ENCODE results near the gene TPRA1. TPM values are rescaled to one million over a fixed set of nuclear protein-coding genes. Genes with fewer than 3 reads are reported as not detected.

TPRA1 gene
- total RNA-seq, 1 donor, result 30.4 TPM

GRCh38 chr3:127543441-127543840 lies 47.1 kb downstream of the TPRA1 start:
- no peak overlapping the region for H3K4me3 ChIP-seq (ENCODE audit: insufficient read depth, low read length)
- H4K20me1 ChIP-seq (ENCODE audit: insufficient read depth, low read length), result no peaks in the 10 kb centered on the region
- peaks cover 5% of the 10 kb centered on the region for H3K4me1 ChIP-seq (ENCODE audit: insufficient read depth, low read length)
- peaks cover 12% of the 10 kb centered on the region for H3K27me3 ChIP-seq (ENCODE audit: insufficient read depth, low read length)
- no peaks in the 10 kb centered on the region for H3K79me2 ChIP-seq (ENCODE audit: insufficient read depth, low read length)
- TF ChIP-seq, protein P1, sequence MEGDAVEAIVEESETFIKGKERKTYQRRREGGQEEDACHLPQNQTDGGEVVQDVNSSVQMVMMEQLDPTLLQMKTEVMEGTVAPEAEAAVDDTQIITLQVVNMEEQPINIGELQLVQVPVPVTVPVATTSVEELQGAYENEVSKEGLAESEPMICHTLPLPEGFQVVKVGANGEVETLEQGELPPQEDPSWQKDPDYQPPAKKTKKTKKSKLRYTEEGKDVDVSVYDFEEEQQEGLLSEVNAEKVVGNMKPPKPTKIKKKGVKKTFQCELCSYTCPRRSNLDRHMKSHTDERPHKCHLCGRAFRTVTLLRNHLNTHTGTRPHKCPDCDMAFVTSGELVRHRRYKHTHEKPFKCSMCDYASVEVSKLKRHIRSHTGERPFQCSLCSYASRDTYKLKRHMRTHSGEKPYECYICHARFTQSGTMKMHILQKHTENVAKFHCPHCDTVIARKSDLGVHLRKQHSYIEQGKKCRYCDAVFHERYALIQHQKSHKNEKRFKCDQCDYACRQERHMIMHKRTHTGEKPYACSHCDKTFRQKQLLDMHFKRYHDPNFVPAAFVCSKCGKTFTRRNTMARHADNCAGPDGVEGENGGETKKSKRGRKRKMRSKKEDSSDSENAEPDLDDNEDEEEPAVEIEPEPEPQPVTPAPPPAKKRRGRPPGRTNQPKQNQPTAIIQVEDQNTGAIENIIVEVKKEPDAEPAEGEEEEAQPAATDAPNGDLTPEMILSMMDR (IDR thresholded peaks at IDR 0.05; ENCODE audit: extremely low read depth, low read depth, low read length), result no peak
- H3K27ac ChIP-seq (ENCODE audit: low read depth, low read length), result no peak overlapping the region
- no peak overlapping the region for H2AFZ ChIP-seq (ENCODE audit: low read length)
- peak; percentile 45 for DNase-seq (ENCODE audit: insufficient read length, low spot score, missing footprints)
- H3K4me2 ChIP-seq (ENCODE audit: insufficient read depth, low read length), result no peak overlapping the region
- H3K9me3 ChIP-seq (ENCODE audit: low read depth, low read length), result no peaks in the 10 kb centered on the region
- H3K36me3 ChIP-seq (ENCODE audit: insufficient read depth, low read length), result no peaks in the 10 kb centered on the region

DNA sequence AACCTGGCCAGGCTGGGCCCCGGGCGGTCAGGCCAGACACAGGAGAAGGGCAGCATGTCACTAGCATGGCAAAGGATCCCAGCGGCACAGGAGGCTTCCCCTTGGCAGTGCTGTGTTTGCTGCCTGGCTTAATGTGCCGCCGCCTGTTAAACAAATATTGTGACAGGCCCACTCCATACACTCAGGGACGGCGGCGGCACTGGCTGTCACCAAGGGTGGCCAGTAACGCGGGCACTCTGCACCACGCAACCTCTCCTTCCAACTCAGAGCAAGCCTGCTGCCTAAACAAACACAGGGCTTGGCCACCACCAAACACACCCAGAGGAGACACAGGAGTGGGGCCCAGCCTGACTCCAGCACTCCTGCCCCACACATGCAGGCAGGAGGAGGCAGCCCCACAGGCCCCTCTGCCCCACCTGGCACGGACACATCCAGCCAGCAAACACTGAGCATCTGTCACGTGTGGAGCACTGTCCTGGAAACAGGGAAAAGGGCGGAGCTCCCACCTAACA lies 48.0 kb downstream of the TPRA1 start:
- Histone ChIP-seq H3K36me3 (ENCODE audit: insufficient read depth, low read length) (no peaks in the 10 kb centered on the region), H3K27me3 (ENCODE audit: insufficient read depth, low read length) (peaks cover 12% of the 10 kb centered on the region), H3K4me3 (ENCODE audit: insufficient read depth, low read length) (no peak overlapping the region), H3K9me3 (ENCODE audit: low read depth, low read length) (no peaks in the 10 kb centered on the region), H2AFZ (ENCODE audit: low read length) (no peak overlapping the region), H3K27ac (ENCODE audit: low read depth, low read length) (no peak overlapping the region), H4K20me1 (ENCODE audit: insufficient read depth, low read length) (no peaks in the 10 kb centered on the region), H3K4me1 (ENCODE audit: insufficient read depth, low read length) (no peaks in the 10 kb centered on the region), H3K4me2 (ENCODE audit: insufficient read depth, low read length) (no peak overlapping the region), H3K79me2 (ENCODE audit: insufficient read depth, low read length) (no peaks in the 10 kb centered on the region)
- DNase-seq (ENCODE audit: insufficient read length, low spot score, missing footprints), result peak; percentile 65
- TF ChIP-seq, protein P1 (IDR thresholded peaks at IDR 0.05; ENCODE audit: extremely low read depth, low read depth, low read length), result no peak

- H3K79me2 ChIP-seq (ENCODE audit: insufficient read depth, low read length), result no peaks in the 10 kb centered on the region
- DNase-seq (ENCODE audit: insufficient read length, low spot score, missing footprints), result peak; percentile 71
- H3K27me3 ChIP-seq (ENCODE audit: insufficient read depth, low read length), result peaks cover 12% of the 10 kb centered on the region
- no peak overlapping the region for H3K27ac ChIP-seq (ENCODE audit: low read depth, low read length)
- H3K4me3 ChIP-seq (ENCODE audit: insufficient read depth, low read length), result no peak overlapping the region
- H3K4me2 ChIP-seq (ENCODE audit: insufficient read depth, low read length), result no peak overlapping the region
- TF ChIP-seq, protein P1 (IDR thresholded peaks at IDR 0.05; ENCODE audit: extremely low read depth, low read depth, low read length), result no peak
- no peaks in the 10 kb centered on the region for H3K36me3 ChIP-seq (ENCODE audit: insufficient read depth, low read length)
- no peaks in the 10 kb centered on the region for H3K4me1 ChIP-seq (ENCODE audit: insufficient read depth, low read length)
- no peak overlapping the region for H2AFZ ChIP-seq (ENCODE audit: low read length)
- no peaks in the 10 kb centered on the region for H3K9me3 ChIP-seq (ENCODE audit: low read depth, low read length)
- H4K20me1 ChIP-seq (ENCODE audit: insufficient read depth, low read length), result no peaks in the 10 kb centered on the region
Measured at GRCh38 chr3:127541320-127541719, 49.2 kb downstream of the TPRA1 start.

GRCh38 chr3:127539366-127540060 lies 51.0 kb downstream of the TPRA1 start:
- TF ChIP-seq, protein P1 (IDR thresholded peaks at IDR 0.05; ENCODE audit: extremely low read depth, low read depth, low read length), result no peak
- Histone ChIP-seq H3K79me2 (ENCODE audit: insufficient read depth, low read length) (no peaks in the 10 kb centered on the region), H3K4me1 (ENCODE audit: insufficient read depth, low read length) (no peaks in the 10 kb centered on the region), H4K20me1 (ENCODE audit: insufficient read depth, low read length) (no peaks in the 10 kb centered on the region), H3K27me3 (ENCODE audit: insufficient read depth, low read length) (peaks cover 12% of the 10 kb centered on the region), H3K9me3 (ENCODE audit: low read depth, low read length) (no peaks in the 10 kb centered on the region), H3K27ac (ENCODE audit: low read depth, low read length) (no peak overlapping the region), H3K4me3 (ENCODE audit: insufficient read depth, low read length) (no peak overlapping the region), H2AFZ (ENCODE audit: low read length) (no peak overlapping the region), H3K36me3 (ENCODE audit: insufficient read depth, low read length) (no peaks in the 10 kb centered on the region), H3K4me2 (ENCODE audit: insufficient read depth, low read length) (no peak overlapping the region)
- peak; percentile 42 for DNase-seq (ENCODE audit: insufficient read length, low spot score, missing footprints)
